Measurements from ENCODE around the gene LAYN.

The LAYN gene, protein sequence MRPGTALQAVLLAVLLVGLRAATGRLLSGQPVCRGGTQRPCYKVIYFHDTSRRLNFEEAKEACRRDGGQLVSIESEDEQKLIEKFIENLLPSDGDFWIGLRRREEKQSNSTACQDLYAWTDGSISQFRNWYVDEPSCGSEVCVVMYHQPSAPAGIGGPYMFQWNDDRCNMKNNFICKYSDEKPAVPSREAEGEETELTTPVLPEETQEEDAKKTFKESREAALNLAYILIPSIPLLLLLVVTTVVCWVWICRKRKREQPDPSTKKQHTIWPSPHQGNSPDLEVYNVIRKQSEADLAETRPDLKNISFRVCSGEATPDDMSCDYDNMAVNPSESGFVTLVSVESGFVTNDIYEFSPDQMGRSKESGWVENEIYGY
- 2.0 to 7.2 (median 2.6) reads per million in 4 experiments for total RNA-seq

DNA sequence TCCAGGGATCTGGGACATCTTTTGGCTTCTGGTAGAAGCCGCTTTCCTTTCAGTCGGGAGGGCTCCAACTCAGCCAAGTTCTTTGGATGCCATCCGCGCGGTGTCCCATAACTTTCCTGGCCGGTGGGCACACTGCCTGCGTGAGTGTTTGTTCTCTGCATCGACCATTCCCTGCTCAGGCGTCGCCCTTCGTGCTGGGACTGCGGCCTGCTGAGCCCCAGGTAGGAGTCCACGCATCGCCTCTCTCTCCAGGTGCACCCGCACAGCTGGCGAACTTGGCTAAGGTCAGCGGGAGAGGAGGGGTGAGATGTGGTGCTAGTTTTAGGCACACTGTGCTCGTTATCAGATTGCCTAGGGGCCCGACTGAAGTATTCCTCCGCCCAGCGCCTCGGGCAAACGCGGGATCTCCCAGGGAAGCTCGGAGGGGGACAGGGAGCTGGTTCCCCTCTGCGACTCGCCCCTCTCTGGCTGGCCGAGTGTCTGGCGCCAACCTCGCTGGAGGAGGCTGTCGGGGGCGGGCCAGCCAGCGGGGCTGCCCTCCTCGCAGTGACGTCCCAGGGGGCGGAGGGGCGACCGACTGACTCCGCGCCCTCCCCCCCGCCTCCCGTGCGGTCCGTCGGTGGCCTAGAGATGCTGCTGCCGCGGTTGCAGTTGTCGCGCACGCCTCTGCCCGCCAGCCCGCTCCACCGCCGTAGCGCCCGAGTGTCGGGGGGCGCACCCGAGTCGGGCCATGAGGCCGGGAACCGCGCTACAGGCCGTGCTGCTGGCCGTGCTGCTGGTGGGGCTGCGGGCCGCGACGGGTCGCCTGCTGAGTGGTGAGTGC is at the start of gene LAYN:
Gene LAYN (plus strand): TSS at position 607 of the 823 bp plus-strand sequence. CDS start 124 bp downstream, at position 731.
- DNase-seq, result peak; percentile 36

DNA sequence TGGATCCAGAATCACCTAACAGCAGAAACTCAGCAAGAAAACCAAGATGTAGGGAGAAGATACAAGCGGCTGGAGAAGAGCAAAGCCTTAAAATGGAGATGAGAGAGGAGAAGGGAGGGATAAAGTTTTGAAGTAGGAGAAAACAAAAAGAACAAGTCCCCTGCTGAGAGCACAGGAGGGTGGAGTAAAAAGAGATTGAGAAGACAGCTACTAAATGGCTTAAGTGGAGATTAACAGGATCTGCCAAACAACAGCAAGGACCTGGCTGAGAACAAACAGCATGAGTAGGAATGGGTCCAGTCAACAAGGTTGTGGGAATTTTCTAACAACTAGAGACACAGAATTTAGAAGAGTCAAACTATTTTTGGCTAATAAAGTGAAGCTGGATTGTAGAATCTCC is 46.5 kb upstream of the LAYN start:
- DNase-seq, result no peak

DNA sequence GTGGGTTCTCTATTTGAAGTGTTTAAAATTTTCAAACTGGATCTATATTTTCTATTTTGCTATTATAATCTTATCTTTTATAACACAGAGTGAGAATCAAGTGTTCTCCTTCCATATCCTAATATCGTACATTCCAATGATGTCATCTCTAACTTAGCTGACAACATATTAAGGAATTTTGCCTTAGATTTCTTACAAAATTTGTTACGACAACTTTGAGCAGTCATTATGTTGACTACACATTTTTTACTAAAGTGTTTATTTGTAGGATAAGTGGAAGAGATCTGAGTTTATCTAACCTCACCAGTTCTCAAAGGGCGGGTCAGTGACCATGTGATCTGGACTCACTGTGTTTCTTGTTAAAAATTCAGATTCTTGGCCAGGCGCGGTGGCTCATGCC is 41.0 kb upstream of the LAYN start:
- no peak for DNase-seq

DNA sequence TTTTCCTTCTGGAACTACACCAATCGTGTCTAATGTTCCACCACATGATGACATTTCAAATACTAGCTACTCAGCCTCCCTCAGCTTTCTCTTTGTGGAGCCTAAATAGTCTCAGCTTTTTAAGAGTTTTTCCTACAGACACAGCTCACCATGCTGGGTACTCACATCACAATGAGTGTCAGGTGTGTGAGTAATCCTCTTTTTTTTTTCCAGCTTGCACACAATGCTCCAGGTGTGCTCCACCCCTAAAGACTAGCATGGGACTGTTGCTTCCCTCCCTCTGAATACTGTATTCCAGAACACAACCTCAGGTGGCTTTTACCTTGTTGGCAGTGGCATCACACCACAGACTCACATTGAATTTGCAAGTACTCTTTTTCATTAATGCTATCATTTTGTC is 40.0 kb upstream of the LAYN start:
- no peak for DNase-seq

DNA sequence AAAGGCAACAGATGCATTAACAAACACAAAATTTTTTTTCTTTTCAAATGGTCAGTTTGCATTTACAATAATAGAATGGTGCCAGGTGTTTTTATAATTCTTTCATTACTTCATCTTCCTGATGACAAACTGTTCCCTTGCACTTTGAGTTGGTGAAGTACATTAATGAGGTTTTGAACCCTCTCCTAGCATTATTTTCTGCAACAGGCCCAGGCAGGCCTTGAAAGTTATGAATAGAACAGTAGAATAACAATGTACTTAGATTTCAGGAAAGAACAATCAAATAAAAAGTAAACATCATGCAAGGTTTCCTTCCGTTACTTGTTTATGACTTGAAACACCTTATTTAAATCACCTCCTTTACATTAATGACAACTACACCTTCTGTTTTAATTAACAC is 37.9 kb upstream of the LAYN start:
- no peak for DNase-seq

DNA sequence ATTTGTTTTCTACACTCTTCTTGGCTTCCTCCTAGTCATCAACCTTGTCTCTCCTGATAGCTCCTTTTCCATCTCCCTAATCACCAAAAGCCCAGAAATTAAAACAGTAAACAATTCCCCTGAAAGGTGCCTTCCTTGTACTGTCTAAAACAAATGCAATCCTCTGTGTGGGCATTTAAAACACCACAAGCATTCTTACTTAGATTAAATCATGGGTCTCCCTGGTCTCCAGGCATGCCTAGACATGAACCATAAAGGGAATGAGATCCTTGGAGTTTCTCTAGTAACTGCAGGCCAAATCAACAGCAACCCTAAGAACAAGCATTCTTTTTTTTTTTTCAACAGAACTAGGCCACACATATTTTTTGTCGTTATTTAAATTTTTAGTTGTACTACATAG is 30.2 kb upstream of the LAYN start:
- no peak for DNase-seq

DNA sequence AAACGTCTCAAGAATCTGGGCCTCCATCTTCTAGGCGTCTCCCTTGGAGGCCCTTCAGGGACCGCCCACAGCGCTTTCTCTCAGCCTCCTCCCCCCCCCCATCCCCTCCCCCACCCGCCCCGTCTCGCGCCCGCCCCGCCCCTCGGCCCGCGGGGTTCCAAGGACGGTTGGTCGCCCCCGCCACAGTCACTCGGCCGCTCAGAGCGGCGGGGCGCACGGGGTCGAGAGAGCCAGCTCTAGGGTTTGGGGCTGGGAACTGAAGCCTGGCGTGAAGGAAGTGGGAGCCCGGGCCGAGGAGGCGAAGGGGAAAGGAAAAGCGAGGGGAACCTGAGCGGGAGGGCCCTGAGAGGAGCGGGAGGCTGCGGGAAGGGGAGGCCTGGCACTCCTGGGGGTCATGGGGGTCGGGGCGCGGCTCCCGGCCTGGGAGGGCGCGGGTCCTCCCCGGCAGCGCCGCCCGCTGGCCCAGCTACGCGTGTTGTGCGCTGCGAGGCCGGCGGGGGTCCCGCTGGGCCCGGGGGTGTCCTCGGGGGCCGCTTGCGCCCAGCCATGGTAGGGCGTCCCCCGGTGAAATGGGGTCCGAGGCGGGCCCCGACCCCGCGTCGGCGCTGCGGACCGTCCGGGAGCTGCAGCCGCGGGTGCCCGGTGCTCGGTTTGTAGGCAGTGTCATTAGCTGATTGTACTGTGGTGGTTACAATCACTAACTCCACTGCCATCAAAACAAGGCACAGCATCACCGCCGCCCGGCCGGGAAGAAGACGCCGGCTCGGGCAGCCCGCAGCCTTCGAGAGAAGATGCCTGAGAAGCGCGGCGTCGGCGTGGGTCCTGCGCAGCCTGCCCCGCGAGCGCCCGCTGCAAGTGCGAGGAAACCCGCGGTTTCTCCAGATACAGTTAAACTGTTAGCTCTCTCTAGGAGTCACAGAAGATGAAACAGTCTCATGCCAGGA is 28.0 kb upstream of the LAYN start, which contains the start of gene BTG4:
Gene BTG4 (minus strand): TSS at position 91 of the 944 bp plus-strand sequence. CDS start 13,610 bp downstream, outside the sequence.
- DNase-seq, result no peak

DNA sequence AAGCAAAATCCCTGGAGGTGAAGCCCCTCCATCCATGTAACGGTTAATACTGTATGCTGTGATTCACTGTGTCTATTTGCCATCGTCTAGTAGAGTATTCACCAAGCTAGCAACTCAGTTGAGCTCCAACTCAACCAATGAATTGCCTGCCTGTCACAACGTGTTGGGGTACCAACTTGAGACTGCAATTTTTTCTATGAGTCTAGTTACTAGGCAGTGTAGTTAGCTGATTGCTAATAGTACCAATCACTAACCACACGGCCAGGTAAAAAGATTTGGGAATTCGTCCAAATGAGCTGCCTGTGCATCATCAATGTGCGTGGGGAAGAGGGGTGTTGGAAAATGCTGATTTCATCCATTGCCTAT is 27.3 kb upstream of the LAYN start:
- DNase-seq, result no peak

DNA sequence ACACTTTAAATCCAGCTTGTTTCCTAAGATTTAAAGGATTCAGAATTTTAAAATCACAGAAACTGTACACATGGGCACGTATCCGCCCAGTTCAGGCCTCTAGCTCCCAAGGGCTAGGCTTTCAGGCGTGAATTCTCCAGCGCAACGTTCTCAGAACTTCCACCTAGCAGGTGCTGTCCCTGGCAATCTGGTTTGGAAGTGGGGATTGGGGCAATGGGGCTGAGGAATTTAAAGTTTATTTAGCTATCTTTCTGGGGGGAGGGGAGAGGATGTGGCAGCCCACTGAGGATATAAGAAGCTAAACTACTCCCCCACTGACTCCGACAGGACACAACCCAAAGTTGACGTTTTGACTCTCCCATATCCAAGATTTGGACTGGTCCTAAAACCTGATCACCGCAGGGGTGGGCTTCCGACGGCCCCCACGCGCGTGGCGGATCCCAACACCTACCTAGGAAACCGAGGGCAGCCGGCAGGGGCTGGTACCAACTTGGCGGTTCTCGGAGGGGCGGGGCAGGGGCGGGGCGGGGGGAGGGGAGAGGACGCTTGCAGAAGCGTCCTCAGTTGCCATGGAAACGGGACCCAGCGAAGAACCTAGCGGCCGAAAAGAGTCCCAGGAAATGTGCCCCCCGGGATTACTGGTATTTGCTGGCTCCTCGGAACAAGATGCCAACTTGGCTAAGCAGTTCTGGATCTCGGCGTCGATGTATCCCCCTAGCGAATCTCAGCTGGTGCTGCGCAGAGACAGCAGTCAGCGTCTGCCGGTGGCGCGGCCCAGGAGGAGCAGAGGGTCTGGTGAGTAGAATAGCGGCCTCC is 26.1 kb upstream of the LAYN start, which contains the start of gene HOATZ:
Gene HOATZ (plus strand): TSS at position 563 of the 816 bp plus-strand sequence. CDS start 7 bp downstream, at position 570.
- no peak for DNase-seq

DNA sequence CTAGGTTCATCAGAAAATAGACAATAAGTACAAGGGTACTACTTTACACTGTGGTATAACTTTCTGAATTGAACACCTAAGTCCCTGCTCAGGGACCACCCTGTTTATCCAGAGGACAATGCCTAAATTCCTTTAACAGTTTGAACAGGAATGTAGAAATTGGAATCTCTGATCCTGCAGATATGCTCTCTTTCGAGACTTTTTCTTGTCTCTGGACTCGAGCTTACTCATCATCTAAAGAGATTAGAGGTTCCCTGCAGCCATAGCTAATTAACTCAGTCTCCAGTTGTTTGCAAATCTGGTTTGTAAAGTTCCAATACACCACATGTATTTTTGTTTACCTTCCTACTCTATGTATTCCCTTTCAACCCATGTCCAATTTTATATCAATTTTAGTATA is 24.9 kb upstream of the LAYN start:
- no peak for DNase-seq

DNA sequence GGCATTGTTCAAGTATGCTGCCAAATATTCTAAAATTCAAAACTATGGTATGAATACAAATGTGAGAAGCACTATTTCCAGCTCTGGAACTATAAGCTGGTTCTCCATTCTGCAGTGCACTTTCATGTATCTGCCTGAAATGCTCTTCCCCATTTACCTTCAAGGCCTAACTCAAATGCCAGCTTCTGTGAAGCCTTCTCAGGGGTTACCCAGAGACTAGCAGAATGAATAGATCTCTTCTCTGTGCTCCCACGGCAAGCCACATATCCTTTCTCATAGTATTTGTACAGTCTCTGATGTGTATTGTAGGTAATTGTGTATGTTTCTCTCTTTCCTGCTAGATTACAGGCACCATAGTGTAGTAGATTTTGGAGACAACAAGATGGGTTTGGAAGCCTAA is 21.9 kb upstream of the LAYN start:
- no peak for DNase-seq

DNA sequence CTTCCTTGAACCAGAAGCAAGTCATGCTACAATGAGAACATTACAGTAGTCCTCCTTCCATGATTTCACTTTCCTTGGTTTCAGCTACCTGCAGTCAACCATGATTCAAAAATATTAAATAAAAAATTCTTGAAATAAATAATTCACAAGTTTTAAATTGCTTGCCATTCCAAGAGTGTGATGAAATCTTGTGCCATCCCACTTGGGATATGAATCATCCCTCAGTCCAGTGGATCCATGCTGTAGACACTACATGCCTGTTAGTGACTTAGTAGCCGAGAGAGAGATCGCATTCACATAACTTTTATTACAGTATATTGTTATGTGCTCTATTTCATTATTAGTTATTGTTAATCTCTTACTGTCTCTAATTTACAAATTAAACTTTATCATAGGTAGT is 20.0 kb upstream of the LAYN start:
- DNase-seq, result no peak

DNA sequence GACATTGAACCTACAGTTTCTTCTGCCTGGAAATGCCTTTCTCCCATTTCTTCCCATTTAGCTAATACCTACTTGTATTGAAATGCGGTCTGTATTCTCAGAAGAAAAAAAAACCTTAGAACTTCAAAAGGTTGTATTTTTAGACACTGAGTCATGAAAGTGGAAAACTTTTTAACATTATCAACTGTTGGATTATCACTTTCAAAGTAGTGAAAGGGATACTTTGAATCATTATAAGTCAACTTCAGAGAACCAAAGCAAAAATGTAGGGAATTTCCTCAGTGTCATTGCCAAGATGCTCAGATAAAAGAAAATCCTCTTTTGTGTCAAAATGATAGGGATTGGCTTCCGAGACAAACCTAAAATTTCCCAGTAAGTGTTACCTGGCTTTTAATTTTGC is 19.4 kb upstream of the LAYN start:
- DNase-seq, result no peak

DNA sequence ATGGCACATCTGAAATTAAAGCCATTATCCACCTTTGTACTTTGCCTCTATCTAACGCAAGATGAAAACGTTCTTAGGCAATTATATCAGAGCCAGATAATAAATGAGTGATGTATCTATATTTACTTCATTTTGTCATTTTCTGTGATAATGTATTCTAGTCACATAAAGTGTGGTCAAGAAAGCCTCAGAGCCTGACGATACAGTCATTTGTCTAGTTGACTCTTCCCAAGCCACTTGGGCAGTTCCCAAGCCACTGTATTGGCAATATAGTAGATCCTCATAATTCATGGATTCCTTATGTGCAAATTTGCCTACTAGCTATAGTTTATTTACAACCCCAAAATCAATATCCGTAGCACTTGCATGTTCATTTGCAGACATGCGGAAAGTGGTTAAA is 18.1 kb upstream of the LAYN start:
- no peak for DNase-seq

DNA sequence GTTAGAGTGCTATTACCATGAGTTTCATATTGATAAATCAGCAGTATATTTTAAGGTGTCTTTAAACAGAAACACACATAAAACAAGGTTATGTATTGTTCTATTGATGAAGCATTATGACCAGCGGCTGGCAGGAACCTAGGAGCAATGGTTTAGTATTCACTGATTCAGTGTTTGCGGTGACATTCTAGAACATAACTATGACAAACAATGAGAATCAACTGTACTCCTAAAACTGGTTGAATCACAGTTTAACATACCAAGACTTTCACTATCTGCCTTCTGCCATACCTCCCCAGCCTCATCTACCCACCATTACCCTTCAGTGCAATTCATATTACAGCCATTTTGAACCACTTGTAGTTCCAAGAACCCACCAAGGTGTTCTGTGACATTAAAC is 17.2 kb upstream of the LAYN start:
- DNase-seq, result no peak

DNA sequence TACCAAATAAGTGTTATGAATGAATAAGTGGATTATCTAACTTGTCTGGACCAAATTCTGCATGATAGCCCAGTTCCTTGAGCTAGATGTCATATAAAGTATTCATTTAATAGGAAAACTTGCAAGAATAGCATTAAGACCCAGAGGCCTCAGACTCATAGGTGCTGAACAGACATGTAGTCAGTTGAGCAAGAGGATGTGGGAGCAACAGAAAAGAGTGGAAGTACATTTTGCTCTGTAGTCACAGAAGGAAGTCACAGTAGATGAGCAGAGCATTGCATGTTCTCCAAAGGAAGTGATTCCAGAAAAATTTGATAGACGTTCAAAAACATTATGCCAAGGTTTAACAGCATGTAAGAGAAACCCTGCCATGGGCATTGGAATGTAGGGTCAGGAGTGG is 16.5 kb upstream of the LAYN start:
- DNase-seq, result no peak

DNA sequence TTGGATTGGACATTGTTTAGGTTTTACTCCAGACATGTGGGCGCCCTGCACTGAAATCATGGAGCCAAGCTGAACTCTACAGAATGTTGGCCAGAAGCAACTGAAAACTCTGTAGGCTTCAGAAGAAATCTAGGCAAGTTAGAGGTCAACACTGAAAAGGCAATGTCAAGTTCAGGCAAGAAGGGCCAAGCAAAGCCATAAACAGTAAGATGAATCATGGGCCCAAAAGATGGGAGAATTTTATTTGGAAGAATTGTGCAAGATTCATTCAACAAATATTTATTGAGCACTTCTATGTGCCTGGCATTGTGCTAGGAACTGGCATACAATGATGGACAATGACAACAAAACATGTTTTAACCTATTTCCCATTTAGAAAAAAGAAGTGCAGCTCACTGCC is 15.1 kb upstream of the LAYN start:
- no peak for DNase-seq

DNA sequence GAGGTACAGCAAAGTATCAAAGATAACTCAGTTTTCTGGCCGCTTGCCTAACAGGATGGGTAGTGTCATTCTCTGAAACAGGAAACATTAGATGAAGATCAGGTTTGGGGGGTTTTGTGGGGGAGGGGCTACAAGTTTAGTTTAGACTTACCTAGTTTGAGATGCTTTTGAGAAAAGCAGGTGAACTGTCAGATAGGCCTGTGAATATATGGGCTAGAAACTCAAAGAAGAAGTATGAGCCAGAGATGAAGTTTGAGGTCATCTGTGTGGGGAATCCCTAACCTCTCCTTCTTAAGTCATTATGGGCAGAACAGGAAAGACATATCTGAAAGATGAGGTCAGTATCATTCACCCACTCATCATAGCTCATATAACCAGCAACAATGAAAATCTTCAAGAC is 14.0 kb upstream of the LAYN start:
- no peak for DNase-seq

DNA sequence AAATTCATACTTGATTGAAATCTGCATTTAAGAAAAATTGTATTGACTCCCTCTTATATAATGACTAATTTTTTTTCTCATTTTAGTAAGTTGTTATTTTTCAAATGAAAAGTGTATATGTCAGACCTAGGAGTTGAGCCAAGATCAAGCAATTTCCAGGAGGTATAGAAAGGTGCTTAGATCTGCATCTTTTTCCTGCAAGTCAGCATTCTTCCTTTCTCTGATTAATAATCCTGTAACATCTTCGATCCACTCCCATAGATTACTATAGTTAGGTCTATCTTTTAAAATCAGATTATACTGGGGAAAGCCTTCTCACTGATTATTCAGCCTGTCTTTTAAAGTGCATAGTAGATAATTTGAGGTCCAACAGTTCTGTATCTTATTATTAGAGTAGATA is 13.2 kb upstream of the LAYN start:
- DNase-seq, result no peak

DNA sequence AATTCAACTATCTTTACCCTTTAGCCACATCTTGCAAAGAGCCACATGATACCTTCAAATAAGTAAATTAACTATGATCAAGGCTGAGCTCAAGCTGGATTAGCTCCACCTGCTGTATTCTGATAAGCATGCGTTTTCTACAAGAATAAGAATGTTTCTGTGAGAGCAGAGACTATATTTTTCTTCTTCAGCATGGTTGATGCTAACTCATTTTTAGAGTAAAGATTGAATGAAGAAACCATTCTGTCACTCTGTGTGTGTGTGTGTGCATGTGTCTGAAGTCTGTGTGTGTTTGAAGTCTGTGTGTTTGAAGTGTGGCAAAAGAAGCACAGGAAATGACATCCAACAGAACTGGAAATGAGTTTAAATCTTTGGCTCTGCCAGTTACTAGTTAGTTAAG is 12.0 kb upstream of the LAYN start:
- no peak for DNase-seq

DNA sequence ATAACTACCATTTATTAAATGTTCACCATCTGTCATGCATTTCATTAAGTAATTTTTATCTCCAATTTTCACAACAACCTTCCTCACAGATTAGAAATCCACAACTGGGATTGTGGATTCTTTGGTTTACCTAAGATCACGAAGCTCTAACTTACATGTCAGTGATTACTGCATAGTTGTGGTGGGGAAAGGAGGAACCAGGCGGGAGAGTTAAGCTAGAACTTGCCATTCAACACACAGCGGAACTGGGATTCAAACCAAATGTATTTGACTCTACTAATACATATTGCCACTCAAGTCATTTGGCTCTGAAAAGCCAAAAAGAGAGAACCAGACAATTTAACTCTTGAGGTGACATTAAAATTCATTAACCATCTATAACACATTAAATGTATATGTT is 10.4 kb upstream of the LAYN start:
- DNase-seq, result no peak

DNA sequence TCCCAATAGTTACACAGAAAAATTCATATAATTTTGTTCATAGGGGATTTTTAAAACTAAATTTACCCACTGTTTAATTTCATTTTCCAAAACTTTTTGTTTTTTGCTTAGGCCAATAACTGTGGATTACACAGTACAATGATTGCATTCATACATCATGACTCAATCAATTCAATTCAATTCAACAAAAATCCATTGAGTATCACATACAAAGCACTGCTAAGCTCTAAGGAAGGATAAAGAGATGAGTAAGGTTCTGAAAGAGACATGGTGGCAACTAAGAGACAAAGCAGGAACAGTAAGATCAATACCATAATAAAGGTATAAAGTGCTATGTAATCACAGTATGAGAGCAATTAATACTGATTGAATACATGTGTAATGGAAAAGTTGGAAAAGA is 9.4 kb upstream of the LAYN start:
- no peak for DNase-seq

Measured in effector CD8-positive, alpha-beta T cell (primary cell).